HG03108 (cell line): ENCODE data around the gene KIF2A.

Experiments used
- ATAC-seq: cut with Tn5 transposase; IDR thresholded peaks from one replicate; pipeline ENCODE4 v1.9.1; 2021; ENCODE audit warnings: moderate library complexity; ENCODE audit not compliant: unreplicated experiment

KIF2A gene

DNA sequence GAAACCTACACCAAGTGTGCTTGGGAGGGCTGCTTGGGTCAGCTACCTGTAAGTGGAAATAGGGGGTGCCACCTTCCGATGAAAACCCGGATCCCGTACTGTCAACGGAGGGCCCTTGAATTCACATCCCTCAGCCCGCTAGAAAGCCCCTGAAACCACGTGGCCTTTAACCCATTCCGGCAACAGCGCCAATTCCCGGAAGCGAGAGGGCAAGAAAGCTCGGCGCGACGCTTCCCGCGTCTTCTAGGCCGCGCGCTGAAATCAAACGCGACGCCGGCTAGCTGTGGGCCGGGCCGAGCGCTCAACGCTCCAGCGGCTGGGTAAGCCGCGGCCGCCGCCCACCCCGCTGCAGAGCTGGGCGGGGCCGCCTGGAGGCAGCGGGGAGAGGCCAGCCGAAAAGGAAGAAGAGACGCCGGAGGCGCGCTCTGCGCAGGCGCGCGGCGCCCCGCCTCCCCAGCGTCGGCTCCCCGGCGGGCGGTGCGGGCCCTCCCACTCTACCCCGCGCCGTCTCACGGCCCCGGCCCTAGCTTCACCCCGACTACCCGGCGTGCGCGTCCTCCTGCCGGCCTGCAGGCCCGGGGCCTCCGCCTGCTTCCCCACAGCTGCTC, at the start of gene KIF2A:
Gene KIF2A (plus strand): TSS at position 492 of the 608 bp plus-strand sequence. CDS start 267 bp downstream, outside the sequence.
- ATAC-seq = peak; percentile 91

GRCh38 chr5:62257020-62257367, 49.0 kb upstream of the KIF2A start:
- ATAC-seq = no peak

DNA sequence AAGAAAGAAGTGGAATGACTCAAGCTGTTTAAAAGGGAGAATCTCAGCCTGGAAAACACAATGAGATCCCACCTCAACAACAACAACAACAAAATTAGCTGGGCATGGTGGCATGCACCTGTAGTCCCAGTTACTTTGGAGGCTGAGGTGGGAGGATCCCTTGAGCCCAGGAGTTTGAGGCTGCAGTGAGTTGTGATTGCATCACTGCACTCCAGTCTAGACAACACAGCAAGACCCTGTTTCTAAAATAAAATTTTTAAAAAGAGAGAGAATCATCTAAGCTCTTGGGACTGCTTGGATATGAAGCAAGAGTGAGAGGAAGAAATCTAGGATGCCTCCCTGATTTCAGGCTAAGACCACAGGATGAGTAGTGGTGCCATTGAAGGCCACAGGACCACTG, 47.4 kb upstream of the KIF2A start:
- ATAC-seq = no peak

GRCh38 chr5:62259699-62260250, 46.2 kb upstream of the KIF2A start:
- ATAC-seq = no peak

DNA sequence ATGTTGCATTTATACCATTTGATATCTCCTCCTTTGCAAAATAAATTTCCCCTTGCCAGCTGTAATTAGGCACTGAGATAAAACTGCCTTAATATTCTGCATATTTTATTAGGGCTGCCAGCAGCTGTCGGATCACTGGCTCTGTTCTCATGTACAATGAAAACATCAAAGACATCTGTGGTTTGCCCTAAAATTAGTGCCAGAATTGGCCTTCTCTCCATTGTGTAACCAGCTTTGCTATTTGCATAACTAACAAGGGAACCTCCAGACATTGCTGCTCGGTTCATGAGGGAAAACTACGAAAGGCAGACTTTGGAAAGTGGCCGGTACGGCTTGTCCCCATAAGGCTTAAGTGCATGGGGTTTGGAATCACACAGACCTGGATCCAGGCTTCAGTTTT, 45.5 kb upstream of the KIF2A start:
- no peak for ATAC-seq

- ATAC-seq = no peak
These were observed 42.6 kb upstream of the KIF2A start for GRCh38 chr5:62263401-62263800.

DNA sequence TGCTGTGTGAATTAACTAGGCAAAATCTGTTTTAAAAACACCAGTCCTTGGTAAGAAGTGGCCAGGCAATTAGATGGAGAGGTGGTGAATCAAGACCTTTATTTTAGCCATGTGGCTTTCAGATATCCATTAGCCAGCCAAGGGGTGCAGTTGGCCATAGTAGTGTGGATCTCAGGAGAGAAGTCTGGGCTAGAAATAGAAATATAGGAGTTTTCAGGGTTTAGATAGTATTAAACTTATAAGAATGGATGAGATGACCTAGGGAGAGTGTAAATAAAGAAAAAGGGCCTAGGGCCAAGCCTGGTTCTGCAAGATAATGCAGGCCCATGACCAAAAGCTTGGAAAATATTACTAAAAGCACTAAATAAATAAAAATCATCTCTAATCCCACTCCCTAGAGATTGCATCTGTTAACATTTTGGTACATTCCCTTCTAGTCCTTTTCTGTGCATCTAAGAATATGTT, 40.3 kb upstream of the KIF2A start:
- ATAC-seq = no peak

DNA sequence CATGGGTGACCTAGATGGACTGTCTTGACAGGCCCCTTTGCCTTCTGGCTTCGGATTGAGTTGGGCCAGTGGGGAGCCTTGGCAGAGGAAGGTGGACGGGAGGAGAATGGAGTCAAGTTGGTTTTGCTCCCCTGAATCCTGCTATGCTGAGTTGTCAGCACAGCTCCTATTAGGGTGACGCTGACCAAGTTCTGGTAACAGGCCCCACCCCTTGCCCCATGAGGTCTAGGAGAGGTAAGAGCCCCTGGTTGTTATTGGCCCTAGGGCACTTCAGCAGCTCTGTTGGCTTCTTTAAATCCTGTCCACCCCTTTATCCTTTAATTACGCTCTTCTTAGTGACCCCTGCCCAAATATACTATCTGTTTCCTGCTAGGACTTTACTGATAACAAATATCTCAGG, 39.4 kb upstream of the KIF2A start:
- ATAC-seq = no peak

DNA sequence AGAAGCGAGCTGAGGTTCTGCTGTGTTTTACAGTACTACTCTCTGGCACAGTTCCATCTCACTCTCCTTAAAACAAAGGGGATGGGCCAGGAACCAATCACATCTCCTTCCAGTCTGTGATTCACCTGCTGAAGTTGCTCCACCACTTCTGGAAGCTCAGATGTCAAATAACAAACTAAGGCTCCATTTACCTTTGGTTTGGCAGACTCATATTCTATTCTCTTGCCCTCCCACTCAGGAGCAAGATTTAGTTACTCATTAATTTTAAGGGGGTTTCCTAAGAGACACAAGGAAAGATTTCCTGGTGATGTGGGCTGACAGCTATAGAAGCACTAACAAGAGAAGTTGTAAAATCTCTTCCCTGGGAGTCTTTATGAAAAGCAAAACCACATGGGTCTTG, 37.8 kb upstream of the KIF2A start:
- no peak for ATAC-seq

- no peak for ATAC-seq
These were observed 37.2 kb upstream of the KIF2A start for GRCh38 chr5:62268792-62269191.

GRCh38 chr5:62271370-62271769, 34.6 kb upstream of the KIF2A start:
- ATAC-seq = no peak

DNA sequence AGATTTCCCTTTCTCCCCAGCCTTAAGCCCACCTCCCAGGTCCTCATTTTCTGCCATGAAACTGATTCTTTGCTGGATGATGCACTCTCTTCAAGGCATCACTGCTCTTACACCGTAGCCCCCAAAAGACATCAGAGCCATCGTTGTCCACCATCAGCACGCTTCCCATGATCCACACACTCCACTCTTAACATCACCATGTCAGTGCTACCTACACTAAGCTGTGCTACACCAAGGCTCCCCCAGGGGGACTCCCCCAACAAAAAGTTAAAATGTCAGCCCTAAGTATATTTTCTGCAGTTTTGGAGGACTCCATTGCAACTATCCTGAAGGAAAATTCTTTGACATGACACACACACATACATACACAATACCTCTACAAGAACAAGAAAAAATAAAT, 34.1 kb upstream of the KIF2A start:
- ATAC-seq = no peak

GRCh38 chr5:62273687-62274086, 32.3 kb upstream of the KIF2A start:
- no peak for ATAC-seq

DNA sequence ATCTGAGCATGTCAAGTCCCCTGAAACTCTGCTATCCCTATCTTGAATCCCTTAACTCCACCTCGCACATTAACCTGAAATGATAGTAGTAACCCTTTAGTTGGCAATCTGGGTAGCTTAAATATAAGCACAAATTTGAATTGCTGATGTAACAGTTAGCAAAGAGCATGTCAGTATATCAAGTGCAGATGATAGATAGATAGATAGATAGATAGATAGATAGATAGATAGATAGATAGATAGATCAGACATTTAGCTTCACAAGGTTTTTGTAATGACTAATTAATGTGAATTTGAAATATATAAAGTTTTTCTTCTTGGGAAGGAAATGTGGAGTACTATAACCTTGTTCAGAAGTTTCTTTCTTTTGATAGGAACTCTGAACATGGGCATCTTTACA, 30.4 kb upstream of the KIF2A start:
- ATAC-seq = no peak

DNA sequence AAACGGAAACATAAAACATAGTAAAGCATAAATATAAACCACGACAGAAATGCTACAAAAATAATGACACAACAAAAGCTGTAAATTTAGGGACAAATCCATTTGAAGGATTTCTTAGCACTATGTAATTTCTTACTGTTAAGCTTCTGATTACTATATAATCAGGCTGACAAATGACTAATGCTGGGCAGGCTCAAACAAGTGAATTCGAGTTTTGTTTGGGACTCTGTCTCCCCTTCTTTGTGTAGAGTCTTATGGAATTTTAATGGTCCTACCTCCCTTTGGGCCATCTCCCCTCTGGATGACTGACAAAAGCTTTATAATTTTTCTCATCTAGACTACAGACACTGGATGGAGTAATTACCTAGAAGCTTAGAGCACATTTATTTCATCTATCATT, 24.6 kb upstream of the KIF2A start:
- no peak for ATAC-seq

DNA sequence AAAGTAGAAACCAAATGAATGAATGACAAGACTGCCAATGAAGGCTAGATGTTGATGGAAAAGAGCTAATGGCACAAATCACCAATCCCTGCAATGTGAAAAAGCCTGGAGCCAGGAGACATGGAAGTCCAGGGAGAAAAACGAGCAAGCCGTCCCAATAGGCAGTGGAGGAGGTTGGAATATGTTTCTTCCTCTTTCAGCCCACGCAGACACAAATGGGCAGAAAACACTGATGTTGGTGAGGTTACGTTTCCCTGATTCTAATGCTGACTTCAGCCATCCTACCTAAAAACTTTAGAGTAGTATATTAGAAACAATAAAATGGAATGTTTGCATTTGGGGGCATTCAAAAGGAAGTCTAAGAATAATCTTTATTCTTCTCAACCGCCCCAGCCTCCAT, 23.9 kb upstream of the KIF2A start:
- no peak for ATAC-seq

DNA sequence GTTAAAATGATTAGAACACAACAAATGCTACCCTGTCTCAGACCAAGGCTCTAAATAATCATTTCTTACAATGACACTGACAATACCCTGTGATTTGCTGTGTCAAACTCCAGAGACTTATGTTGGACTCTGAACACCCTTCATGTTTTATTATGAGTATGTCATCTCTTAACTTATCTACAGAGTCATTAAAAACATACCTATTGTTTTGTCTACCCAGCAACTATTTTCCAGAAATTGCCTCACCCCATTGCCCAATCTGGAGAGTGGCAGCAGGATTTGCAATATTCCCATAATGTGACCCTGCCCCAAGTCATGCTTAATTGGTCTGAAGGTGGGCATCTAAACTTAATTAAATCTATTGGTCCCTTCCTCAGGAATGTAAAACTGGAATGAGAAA, 23.0 kb upstream of the KIF2A start:
- no peak for ATAC-seq

- ATAC-seq = no peak
These were observed 22.1 kb upstream of the KIF2A start for GRCh38 chr5:62283861-62284260.

DNA sequence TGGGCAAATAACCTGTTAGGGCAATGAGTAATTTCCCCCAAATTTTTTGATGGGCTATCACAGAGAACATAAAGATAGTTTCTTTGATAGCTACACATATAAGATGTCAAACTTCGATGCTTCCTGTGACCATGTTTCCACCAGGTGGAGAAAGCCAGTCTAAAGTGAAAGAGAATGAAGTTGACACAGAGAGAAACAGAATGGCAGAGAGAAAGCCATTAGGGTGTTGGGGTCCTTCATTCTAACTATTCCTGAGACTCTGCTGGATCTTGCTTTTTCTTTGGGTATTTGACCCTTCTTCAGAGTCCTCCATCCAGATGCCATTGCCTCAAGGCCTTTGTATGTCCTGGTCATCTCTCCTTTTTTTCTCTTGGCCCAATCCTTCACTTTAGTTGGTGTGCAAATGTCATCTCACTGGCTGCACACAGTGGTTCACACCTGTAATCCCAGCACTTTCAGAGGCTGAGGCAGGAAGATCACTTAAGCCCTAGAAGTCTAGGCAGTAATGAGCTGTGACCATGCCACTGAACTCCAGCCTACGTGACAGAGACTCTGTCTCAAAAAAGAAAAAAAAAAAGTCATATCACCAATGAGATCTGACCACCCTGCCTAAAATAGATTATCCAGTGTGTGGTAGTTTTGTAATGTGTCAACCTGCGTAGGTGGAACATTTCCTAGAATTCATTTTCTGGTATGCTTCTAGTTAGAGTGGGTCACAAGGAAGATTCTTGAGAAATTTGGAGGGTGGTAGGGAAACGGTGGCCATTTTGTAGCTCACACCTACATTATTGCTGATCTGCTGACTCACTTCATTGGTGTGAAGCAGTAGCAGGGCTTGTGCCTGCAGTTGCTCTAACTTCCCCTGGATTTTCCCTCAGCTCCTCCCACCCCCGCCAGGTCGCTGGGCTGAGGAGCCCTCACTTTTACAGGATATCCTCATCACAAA, 20.8 kb upstream of the KIF2A start:
- peak; percentile 65 for ATAC-seq

DNA sequence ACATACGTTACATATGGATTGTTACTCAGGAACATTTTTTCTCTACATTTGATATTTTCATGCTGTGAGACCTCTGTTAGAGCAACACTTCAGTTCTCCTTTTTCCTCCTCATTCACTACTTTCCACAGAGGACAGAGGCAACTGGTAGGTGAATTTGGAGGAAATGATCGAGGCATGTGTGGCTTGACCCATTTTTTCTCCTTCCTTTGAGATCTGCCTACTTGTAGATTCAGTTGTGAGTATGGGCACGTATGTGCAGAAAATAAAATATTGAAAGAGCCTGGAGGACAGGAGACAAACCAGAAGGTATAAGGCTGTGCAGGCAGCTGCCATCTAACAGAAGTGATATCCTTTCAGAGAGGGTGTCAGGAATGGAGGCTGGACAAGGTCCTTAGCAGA, 19.2 kb upstream of the KIF2A start:
- no peak for ATAC-seq

DNA sequence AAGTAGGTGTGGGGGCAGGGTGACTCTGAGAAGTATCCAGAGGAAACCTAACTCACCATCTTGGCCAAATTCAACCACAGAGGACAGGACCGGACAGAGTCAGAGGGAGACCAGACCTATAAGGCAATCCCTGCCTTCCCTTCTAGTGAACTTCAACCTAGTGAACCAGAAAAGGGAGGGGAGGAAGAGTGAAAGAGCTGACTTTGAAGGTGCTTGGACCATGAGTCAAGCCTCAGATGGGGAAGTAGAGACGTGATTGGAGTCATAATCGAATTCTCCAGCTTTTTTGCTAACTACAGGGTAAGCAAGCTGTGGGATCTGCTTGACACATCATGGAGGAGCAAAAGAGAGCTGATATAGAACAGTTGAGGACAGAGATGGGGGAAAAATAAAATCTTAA, 18.8 kb upstream of the KIF2A start:
- no peak for ATAC-seq

DNA sequence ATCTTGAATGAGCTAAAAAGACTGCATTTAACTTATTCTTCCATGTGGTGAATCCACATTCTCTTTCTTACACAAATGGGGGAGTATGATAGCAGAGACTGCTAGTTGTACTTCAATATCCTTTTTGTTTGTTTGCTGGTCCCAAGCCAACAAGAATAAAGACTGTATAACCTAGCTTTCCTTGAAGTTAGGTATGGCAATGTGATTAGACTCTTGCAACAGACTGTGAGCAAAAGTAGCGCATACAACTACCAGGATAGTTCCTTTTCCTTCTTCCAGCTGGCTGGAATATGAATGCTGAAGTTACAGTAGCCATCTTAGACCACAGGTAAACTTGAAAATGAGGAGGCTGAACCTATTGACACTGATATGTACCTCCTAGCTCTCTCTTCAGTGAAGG, 17.9 kb upstream of the KIF2A start:
- no peak for ATAC-seq
